Endometrium (tissue), 2 donors: ENCODE measurements around the gene ZNF774.
"Not testable (repeated sequence)": the region's sequence is repeated elsewhere in the genome, so short reads cannot be mapped to it uniquely, and the experiment has no call there.

Source experiments
- FAIRE-seq: peaks from 2 replicates; lab custom pipeline; 2012; peaks lifted over from hg19 to GRCh38; lab: Jason Lieb, UNC
- donor health status: control.
- donor health status: control.

ZNF774 gene

GRCh38 chr15:90345857-90346256 is 6.2 kb upstream of the ZNF774 start:
- FAIRE-seq: no peak

- not testable (repeated sequence) for FAIRE-seq
These were observed 4.5 kb upstream of the ZNF774 start for GRCh38 chr15:90347431-90348065.

GRCh38 chr15:90348456-90348855 is 3.6 kb upstream of the ZNF774 start:
- FAIRE-seq: no peak

- FAIRE-seq: no peak
These were observed 3.0 kb upstream of the ZNF774 start for GRCh38 chr15:90349072-90349471.

GRCh38 chr15:90349821-90350220 is 2.3 kb upstream of the ZNF774 start:
- FAIRE-seq: no peak

- FAIRE-seq: no peak
These were observed 491 bp upstream of the ZNF774 start for GRCh38 chr15:90351479-90352106.

GRCh38 chr15:90354986-90355385 is 2.9 kb downstream of the ZNF774 start:
- FAIRE-seq: no peak

GRCh38 chr15:90358124-90359033 is 6.3 kb downstream of the ZNF774 start:
- no peak for FAIRE-seq

GRCh38 chr15:90360746-90361145 is 8.7 kb downstream of the ZNF774 start:
- FAIRE-seq: no peak

- no peak for FAIRE-seq
These were observed 10.8 kb downstream of the ZNF774 start for GRCh38 chr15:90362936-90363212.

GRCh38 chr15:90364251-90364650 is 12.2 kb downstream of the ZNF774 start:
- no peak for FAIRE-seq

- FAIRE-seq: no peak
These were observed 13.5 kb downstream of the ZNF774 start for GRCh38 chr15:90365414-90366055.

GRCh38 chr15:90367576-90367975 is 15.5 kb downstream of the ZNF774 start:
- no peak for FAIRE-seq

- no peak for FAIRE-seq
These were observed 23.0 kb downstream of the ZNF774 start for GRCh38 chr15:90375071-90375470.

GRCh38 chr15:90376789-90377188 is 24.7 kb downstream of the ZNF774 start:
- no peak for FAIRE-seq

GRCh38 chr15:90379263-90379662 is 27.2 kb downstream of the ZNF774 start:
- no peak for FAIRE-seq

GRCh38 chr15:90381515-90381914 is 29.4 kb downstream of the ZNF774 start:
- FAIRE-seq: no peak

- no peak for FAIRE-seq
These were observed 30.2 kb downstream of the ZNF774 start for GRCh38 chr15:90382320-90382719.

GRCh38 chr15:90386221-90386620 is 34.1 kb downstream of the ZNF774 start:
- no peak for FAIRE-seq

- FAIRE-seq: no peak
These were observed 35.7 kb downstream of the ZNF774 start, which contains the start of gene IQGAP1 for GRCh38 chr15:90387534-90388461. TSS of gene IQGAP1 (plus strand) at chr15:90388242. CDS start at chr15:90388342, 100 bp downstream.
